Calu3 (cell line): Measurements from ENCODE around the gene ATP5ME. TPM values are rescaled to one million over a fixed set of nuclear protein-coding genes. Genes with fewer than 3 reads are reported as not detected.

Experiments
- BruUV-seq: library from RNA; stranded (reverse); fragments of 400-500 nt; replicated peaks from 2 replicates; lab custom pipeline; 2021; lab: Mats Ljungman, UMichigan
- CTCF ChIA-PET: fragments of 300-600 bp; sonication (Branson Sonifier 250); formaldehyde crosslinking; loops from one replicate; lab custom pipeline; 2022; ENCODE audit warnings: antibody characterized with exemption; lab: Charles Lee
- DNase-seq: peaks from one replicate; pipeline ENCODE4 v3.0.0; 2022
- H3K27ac Mint-ChIP-seq: one replicate; pipeline ENCODE4 v1.8.0; 2022; ENCODE audit warnings: mixed read lengths; ENCODE audit not compliant: unreplicated experiment
- H3K27me3 Mint-ChIP-seq: one replicate; pipeline ENCODE4 v1.8.0; 2022; ENCODE audit warnings: mixed read lengths; ENCODE audit not compliant: unreplicated experiment
- H3K36me3 Mint-ChIP-seq: one replicate; pipeline ENCODE4 v1.8.0; 2022; ENCODE audit warnings: mild to moderate bottlenecking, moderate library complexity, mixed read lengths; ENCODE audit not compliant: insufficient read depth, unreplicated experiment
- H3K4me1 Mint-ChIP-seq: one replicate; pipeline ENCODE4 v1.8.0; 2022; ENCODE audit warnings: mild to moderate bottlenecking, low read depth, mixed read lengths; ENCODE audit not compliant: unreplicated experiment
- H3K4me3 Mint-ChIP-seq: one replicate; pipeline ENCODE4 v1.8.0; 2022; ENCODE audit warnings: mild to moderate bottlenecking, low read depth, moderate library complexity, mixed read lengths; ENCODE audit not compliant: unreplicated experiment
- H3K9me3 Mint-ChIP-seq: one replicate; pipeline ENCODE4 v1.8.0; 2022; ENCODE audit warnings: low read depth, mixed read lengths; ENCODE audit not compliant: unreplicated experiment
- intact Hi-C: fragments of 100-400 bp; cut with micrococcal nuclease; formaldehyde crosslinking; loops from one replicate; pipeline ENCODE4 v1.10.0; 2022; ENCODE audit not compliant: unreplicated experiment
- total RNA-seq: library from RNA; stranded (reverse); gene quantifications from 2 replicates; pipeline ENCODE4 v1.2.3, GENCODE V29; 2022
- TF ChIP-seq, protein P1 (sequence below): fragments of 200-600 bp; IDR thresholded peaks from one replicate; pipeline ENCODE4 v1.8.0; 2022; ENCODE audit warnings: antibody characterized with exemption; ENCODE audit not compliant: unreplicated experiment

Gene ATP5ME
- total RNA-seq, 1 experiment from 2014 or later: 124 TPM

- Mint-ChIP-seq H3K27me3 (peaks cover 19% of the 10 kb centered on the region), H3K9me3 (peaks cover 4% of the 10 kb centered on the region), H3K27ac (no peak overlapping the region), H3K4me1 (no peaks in the 10 kb centered on the region), H3K36me3 (peaks cover 5% of the 10 kb centered on the region), H3K4me3 (no peak overlapping the region)
- CTCF ChIA-PET: no interaction called here
- intact Hi-C loops: no loop called here
- TF ChIP-seq, protein P1, sequence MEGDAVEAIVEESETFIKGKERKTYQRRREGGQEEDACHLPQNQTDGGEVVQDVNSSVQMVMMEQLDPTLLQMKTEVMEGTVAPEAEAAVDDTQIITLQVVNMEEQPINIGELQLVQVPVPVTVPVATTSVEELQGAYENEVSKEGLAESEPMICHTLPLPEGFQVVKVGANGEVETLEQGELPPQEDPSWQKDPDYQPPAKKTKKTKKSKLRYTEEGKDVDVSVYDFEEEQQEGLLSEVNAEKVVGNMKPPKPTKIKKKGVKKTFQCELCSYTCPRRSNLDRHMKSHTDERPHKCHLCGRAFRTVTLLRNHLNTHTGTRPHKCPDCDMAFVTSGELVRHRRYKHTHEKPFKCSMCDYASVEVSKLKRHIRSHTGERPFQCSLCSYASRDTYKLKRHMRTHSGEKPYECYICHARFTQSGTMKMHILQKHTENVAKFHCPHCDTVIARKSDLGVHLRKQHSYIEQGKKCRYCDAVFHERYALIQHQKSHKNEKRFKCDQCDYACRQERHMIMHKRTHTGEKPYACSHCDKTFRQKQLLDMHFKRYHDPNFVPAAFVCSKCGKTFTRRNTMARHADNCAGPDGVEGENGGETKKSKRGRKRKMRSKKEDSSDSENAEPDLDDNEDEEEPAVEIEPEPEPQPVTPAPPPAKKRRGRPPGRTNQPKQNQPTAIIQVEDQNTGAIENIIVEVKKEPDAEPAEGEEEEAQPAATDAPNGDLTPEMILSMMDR: no peak
- no peak for DNase-seq
- BruUV-seq: no TSS peak
These were observed 20.1 kb downstream of the ATP5ME start for GRCh38 chr4:653831-654502.

DNA sequence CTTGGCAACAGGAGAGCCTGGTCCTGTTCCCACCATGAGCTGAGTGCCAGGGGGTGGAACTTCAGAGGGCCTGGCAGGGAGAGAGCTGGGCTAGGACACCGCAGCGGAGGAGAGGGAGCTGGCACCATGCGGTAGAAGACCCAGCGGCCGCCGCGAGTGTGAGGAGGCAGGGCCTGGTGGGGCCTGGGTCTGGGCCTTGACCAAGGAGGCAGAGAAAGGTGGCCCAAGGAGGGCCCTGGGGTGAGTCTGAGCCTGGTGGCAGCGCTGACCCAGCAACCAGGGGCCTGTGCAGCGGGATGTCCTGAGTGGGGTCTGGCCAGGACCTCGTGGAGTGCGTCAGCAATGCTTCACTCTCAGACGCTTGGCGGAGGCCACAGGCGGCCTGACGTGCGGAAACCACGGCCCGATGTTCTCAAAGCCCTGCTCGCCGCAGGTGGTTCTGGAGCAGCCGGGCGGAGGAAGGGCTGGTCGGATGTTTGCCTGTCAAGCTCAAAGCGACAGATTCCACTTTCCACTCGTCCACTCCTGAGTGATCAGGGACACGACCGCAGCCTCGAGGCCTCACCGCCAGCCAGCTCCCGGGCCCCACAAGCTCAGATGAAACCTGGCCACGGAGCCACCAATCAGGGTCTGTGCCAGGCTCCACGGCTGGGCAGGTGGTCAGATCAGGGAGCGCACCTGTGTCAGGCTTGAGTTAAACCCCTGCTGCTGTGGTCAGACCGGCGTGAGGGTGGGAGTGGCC lies 20.8 kb downstream of the ATP5ME start:
- Mint-ChIP-seq H3K4me1 (no peaks in the 10 kb centered on the region), H3K9me3 (peaks cover 4% of the 10 kb centered on the region), H3K27ac (no peak overlapping the region), H3K27me3 (peaks cover 19% of the 10 kb centered on the region), H3K4me3 (no peak overlapping the region), H3K36me3 (peaks cover 5% of the 10 kb centered on the region)
- intact Hi-C loops: no loop called here
- BruUV-seq: no TSS peak
- no peak for DNase-seq
- CTCF ChIA-PET: no interaction called here
- TF ChIP-seq, protein P1: no peak

DNA sequence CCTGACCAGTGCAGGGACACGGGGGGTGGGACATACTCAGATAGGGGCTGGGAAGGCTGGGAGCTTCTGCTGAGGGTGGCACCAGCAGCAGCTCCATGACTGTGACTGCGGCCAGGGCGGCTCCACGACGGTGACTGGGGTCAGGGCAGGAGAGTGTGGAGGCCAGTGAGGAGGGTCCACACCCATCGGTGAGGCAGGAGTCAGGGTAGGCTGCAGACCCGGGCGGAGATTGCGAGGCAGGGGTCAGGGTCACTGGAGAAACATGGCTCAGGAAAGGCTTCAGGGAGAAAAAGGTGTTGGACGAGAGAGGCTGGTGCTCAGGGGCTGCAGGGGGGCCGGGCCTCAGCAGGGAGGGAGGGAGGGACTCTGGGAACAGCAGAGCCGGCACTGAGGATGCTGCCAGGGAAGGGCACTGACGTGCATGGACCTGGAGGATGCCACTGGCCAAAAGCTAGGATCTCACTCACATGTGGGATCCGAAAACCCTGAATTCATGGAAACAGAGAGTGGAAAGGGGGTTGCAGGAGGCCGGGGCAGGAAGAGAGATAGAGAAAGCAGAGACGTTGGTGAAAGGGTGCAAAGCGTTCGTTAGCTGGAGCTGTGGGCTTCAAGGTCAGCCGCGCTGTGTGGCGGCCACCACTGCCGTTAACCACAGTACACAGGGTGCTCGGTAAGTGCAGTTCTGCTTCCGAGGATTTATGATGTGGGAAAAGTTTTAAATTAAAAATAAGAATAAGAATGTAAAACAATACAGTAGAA lies 22.0 kb downstream of the ATP5ME start:
- intact Hi-C loops: no loop called here
- no TSS peak for BruUV-seq
- TF ChIP-seq, protein P1: no peak
- Mint-ChIP-seq H3K27me3 (peaks cover 20% of the 10 kb centered on the region), H3K4me1 (no peaks in the 10 kb centered on the region), H3K36me3 (peaks cover 5% of the 10 kb centered on the region), H3K9me3 (peaks cover 4% of the 10 kb centered on the region), H3K27ac (no peak overlapping the region), H3K4me3 (no peak overlapping the region)
- CTCF ChIA-PET: no interaction called here
- DNase-seq: no peak

- H3K27me3 Mint-ChIP-seq: peaks cover 26% of the 10 kb centered on the region
- no peak for DNase-seq
- peaks cover 5% of the 10 kb centered on the region for H3K36me3 Mint-ChIP-seq
- peaks cover 2% of the 10 kb centered on the region for H3K9me3 Mint-ChIP-seq
- BruUV-seq: no TSS peak
- H3K4me3 Mint-ChIP-seq: no peak overlapping the region
- no peaks in the 10 kb centered on the region for H3K4me1 Mint-ChIP-seq
- intact Hi-C loops: no loop called here
- CTCF ChIA-PET: no interaction called here
- no peak overlapping the region for H3K27ac Mint-ChIP-seq
- TF ChIP-seq, protein P1: no peak
These were observed 22.9 kb downstream of the ATP5ME start for GRCh38 chr4:650951-651883.
